ENCODE results near the gene ELOVL2.

Gene ELOVL2

DNA sequence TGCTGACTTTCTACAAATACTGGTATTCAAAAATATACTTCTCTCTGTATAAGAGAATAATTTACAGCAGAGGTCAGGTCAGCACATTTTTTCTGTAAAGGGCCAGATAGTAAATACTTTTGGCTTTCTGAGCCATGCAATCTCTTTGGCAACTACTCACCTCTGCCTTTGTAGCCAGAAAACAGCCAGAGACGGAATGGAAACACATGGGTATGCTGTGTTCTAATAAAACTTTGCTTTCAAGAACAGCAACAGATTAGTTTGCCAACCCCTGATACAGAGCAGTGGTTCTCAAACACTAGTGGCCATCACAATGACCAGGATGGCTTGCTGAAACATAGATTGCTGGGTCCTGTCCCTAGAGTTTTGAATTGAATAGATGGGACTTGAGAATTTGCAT is 111.0 kb downstream of the ELOVL2 start:
- TF ChIP-seq, protein P1, sequence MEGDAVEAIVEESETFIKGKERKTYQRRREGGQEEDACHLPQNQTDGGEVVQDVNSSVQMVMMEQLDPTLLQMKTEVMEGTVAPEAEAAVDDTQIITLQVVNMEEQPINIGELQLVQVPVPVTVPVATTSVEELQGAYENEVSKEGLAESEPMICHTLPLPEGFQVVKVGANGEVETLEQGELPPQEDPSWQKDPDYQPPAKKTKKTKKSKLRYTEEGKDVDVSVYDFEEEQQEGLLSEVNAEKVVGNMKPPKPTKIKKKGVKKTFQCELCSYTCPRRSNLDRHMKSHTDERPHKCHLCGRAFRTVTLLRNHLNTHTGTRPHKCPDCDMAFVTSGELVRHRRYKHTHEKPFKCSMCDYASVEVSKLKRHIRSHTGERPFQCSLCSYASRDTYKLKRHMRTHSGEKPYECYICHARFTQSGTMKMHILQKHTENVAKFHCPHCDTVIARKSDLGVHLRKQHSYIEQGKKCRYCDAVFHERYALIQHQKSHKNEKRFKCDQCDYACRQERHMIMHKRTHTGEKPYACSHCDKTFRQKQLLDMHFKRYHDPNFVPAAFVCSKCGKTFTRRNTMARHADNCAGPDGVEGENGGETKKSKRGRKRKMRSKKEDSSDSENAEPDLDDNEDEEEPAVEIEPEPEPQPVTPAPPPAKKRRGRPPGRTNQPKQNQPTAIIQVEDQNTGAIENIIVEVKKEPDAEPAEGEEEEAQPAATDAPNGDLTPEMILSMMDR (IDR thresholded peaks at IDR 0.05; ENCODE audit: insufficient read depth, low read length, missing control alignments) = no peak
- ChIA-PET CTCF (interaction anchor here (1.2 kb wide), 1 partner anchor 22 kb away, joined by 4 read pairs; no protein-coding TSS in a partner anchor), POLR2A (no interaction called here)
- DNase-seq (ENCODE audit: low read depth, low spot score) = no peak
- no peak overlapping the region for H3K4me3 ChIP-seq (ENCODE audit: low read depth, low read length)
